Left lung (tissue), 10 donors: ENCODE results near the gene ANXA10. TPM values are rescaled to one million over a fixed set of nuclear protein-coding genes. Genes with fewer than 3 reads are reported as not detected.

Experiments
- ATAC-seq: fragments of 200-7000 bp; cut with Tn5 transposase; one replicate; pipeline ENCODE4 v1.9.1; 2020; ENCODE audit warnings: moderate library complexity
- DNase-seq, 4 donors: peaks; one replicate each; pipeline ENCODE4 v3.0.0-alpha.2; 2013 to 2020
- H3K27ac ChIP-seq, 2 donors: fragments of 200-600 bp; sonication (generic) in 1 of 2; one replicate each; pipeline versions ENCODE4 v1.5.0 to v1.8.0; 2020 to 2021
- H3K27me3 ChIP-seq, 2 donors: fragments of 200-600 bp; sonication (generic) in 1 of 2; one replicate each; pipeline versions ENCODE4 v1.5.0 to v1.8.0; 2020 to 2021
- H3K36me3 ChIP-seq, 2 donors: fragments of 200-600 bp; sonication (generic) in 1 of 2; one replicate each; pipeline versions ENCODE4 v1.5.0 to v1.8.0; 2020 to 2021
- H3K4me1 ChIP-seq, 2 donors: fragments of 200-600 bp; one replicate each; pipeline ENCODE4 v1.8.0; 2021
- H3K4me3 ChIP-seq, 2 donors: fragments of 200-600 bp; sonication (generic) in 1 of 2; one replicate each; pipeline versions ENCODE4 v1.5.0 to v1.8.0; 2020 to 2021; ENCODE audit warnings: mild to moderate bottlenecking in 1 of 2
- H3K9me3 ChIP-seq, 2 donors: fragments of 200-600 bp; sonication (generic) in 1 of 2; one replicate each; pipeline versions ENCODE4 v1.5.0 to v1.8.0; 2020 to 2021
- intact Hi-C, 2 donors: fragments of 100-400 bp; cut with DNase I; formaldehyde crosslinking; loops; one replicate each; pipeline versions ENCODE4 v1.11.2 to v1.14.2; 2022
- polyA plus RNA-seq, 6 donors: library from polyadenylated mRNA; unstranded; fragments of 120-200 nt; gene quantifications; one replicate each; pipeline ENCODE4 v1.2.1, GENCODE V29; 2013; ENCODE audit not compliant: insufficient read length in 6 of 6
- total RNA-seq, 2 donors: library from RNA; stranded (reverse); fragmentation: NEBNext Ultra II Directional; extraction: Animal tissue kit (Norgen Biotek cat#: 25700); gene quantifications; one replicate each; pipeline ENCODE4 v1.2.1, GENCODE V29; 2021
- TF ChIP-seq, protein P1 (sequence below), 2 donors: fragments of 200-600 bp; sonication (generic) in 1 of 2; IDR thresholded peaks; one replicate each; pipeline versions ENCODE4 v1.5.0 to v1.8.0; 2021; ENCODE audit warnings: antibody characterized with exemption in 2 of 2
- donor health status: DM: no; HTN: yes; CAD: no.
- donor health status: DM: no; HTN: no; CAD: no.

ANXA10 gene
- total and polyA plus RNA-seq, 8 donors, result 0.25 to 0.63 (median 0.47) TPM; not detected in 5

DNA sequence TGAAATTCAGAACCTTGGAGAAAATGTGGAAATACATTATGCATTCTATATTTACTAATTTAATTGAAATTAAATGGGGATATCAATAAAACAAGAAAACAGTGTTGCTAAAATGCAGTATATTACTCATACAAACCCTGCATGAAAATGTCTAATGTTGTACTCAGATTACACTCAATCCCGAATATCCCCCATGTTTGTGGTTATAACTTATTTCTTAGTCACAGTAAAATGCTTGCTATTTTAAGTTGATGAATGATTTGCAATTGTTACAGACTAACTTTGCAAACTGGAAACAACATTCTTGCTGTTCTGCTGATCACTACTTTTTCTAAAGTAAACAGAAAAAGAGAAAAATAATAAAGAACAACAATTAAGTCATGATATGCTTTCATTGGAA is 33.1 kb upstream of the ANXA10 start:
- no peak for DNase-seq
- intact Hi-C loops, result no loop called here
- no peak for ATAC-seq
- H3K4me3 ChIP-seq, result no peak overlapping the region
- no peaks in the 10 kb centered on the region for H3K9me3 ChIP-seq
- no peak overlapping the region for H3K27ac ChIP-seq
- H3K36me3 ChIP-seq, result no peaks in the 10 kb centered on the region
- no peaks in the 10 kb centered on the region for H3K4me1 ChIP-seq
- TF ChIP-seq, protein P1, sequence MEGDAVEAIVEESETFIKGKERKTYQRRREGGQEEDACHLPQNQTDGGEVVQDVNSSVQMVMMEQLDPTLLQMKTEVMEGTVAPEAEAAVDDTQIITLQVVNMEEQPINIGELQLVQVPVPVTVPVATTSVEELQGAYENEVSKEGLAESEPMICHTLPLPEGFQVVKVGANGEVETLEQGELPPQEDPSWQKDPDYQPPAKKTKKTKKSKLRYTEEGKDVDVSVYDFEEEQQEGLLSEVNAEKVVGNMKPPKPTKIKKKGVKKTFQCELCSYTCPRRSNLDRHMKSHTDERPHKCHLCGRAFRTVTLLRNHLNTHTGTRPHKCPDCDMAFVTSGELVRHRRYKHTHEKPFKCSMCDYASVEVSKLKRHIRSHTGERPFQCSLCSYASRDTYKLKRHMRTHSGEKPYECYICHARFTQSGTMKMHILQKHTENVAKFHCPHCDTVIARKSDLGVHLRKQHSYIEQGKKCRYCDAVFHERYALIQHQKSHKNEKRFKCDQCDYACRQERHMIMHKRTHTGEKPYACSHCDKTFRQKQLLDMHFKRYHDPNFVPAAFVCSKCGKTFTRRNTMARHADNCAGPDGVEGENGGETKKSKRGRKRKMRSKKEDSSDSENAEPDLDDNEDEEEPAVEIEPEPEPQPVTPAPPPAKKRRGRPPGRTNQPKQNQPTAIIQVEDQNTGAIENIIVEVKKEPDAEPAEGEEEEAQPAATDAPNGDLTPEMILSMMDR (IDR thresholded peaks at IDR 0.05), result no peak
- H3K27me3 ChIP-seq, result no peaks in the 10 kb centered on the region

DNA sequence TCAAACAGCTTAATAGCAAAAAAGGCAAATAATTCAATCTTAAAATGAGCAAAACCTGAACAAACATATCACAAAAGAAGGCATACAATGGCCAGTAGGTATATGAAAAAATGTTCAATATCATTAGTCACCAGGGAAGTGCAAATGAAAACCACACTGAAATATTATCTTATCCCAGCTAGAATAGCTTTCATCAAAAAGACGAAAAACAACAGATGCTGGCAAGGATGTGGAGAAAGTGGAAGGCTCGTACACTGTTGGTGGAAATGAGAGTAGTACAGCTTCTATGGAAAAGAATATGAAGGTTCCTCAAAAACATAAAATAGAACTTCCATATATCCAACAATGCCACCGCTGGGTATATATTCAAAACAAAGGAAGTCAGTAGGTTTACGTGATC is 29.3 kb upstream of the ANXA10 start:
- Histone ChIP-seq H3K36me3 (no peaks in the 10 kb centered on the region), H3K4me1 (no peaks in the 10 kb centered on the region), H3K27me3 (no peaks in the 10 kb centered on the region), H3K9me3 (no peaks in the 10 kb centered on the region), H3K4me3 (no peak overlapping the region), H3K27ac (no peak overlapping the region)
- TF ChIP-seq, protein P1 (IDR thresholded peaks at IDR 0.05), result no peak
- DNase-seq (no peak), ATAC-seq (no peak)
- intact Hi-C loops, result no loop called here

DNA sequence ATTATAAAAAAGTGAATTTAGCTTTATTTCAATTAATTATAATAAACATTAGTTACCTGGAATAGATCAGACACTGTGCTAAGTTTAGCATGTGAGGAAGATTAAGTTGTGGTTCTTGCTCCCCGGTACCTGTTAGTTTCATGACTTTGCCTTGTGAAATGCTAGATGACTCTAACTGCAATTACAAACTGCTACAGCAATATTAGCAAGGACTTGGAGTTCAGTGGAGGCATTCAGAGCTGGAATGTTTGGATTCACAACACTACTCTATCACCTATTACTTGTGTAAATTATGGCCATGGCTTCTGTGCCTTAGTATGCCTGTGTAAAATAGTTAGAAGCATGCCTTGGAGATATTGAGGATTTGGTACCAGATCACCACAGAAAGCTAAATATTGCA is 21.4 kb upstream of the ANXA10 start:
- intact Hi-C loops, result no loop called here
- no peak for DNase-seq
- no peaks in the 10 kb centered on the region for H3K9me3 ChIP-seq

DNA sequence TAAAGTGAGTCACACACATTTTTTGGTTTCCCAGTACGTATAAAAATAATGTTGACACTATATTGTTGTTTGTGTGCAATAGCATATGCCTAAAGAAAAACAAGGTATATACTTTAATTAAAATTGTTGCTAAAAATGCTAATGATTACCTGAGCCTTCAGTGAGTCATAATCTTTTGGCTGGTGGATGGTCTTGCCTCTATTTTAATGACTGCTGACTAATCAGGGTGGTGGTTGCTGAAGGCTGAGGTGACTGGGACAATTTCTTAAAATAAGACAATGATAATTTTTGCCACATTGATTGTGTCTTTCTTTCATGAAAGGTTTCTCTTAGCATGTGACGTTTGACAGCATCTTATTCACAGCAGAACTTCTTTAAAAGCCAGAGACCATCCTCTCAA is 21.0 kb upstream of the ANXA10 start:
- no peak for DNase-seq
- H3K27me3 ChIP-seq, result no peaks in the 10 kb centered on the region
- H3K9me3 ChIP-seq, result no peaks in the 10 kb centered on the region
- H3K4me3 ChIP-seq, result no peak overlapping the region
- no peak overlapping the region for H3K27ac ChIP-seq
- no peaks in the 10 kb centered on the region for H3K36me3 ChIP-seq
- no peaks in the 10 kb centered on the region for H3K4me1 ChIP-seq
- no peak for ATAC-seq
- intact Hi-C loops, result no loop called here
- TF ChIP-seq, protein P1 (IDR thresholded peaks at IDR 0.05), result no peak

More for the DNA sequence above, 21.4 kb upstream of the ANXA10 start:
- Histone ChIP-seq H3K36me3 (no peaks in the 10 kb centered on the region), H3K27ac (no peak overlapping the region), H3K4me1 (no peaks in the 10 kb centered on the region), H3K4me3 (no peak overlapping the region), H3K27me3 (no peaks in the 10 kb centered on the region)
- TF ChIP-seq, protein P1 (IDR thresholded peaks at IDR 0.05), result no peak
- no peak for ATAC-seq

DNA sequence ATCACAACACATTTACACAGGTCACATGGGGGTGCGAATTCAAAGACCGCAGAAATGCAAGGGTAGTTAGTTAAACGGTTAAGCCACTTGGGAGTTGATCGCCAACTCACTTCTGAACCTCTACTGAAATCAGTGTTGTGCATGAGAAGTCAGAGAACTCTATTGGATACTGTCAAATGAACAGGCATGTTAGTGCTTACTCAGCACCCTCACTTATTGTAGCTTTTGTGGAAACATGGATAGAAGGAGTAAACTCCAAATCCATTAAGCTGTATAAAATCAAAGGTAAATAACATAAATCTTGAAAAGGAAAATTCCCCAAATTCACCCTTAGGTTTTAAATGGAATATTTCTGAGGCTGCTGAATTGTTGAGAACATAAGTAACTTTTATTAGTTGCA is 17.5 kb upstream of the ANXA10 start:
- no peaks in the 10 kb centered on the region for H3K27me3 ChIP-seq
- intact Hi-C loops, result no loop called here
- no peaks in the 10 kb centered on the region for H3K4me1 ChIP-seq
- H3K4me3 ChIP-seq, result no peak overlapping the region
- H3K36me3 ChIP-seq, result no peaks in the 10 kb centered on the region
- DNase-seq (no peak), ATAC-seq (no peak)
- TF ChIP-seq, protein P1 (IDR thresholded peaks at IDR 0.05), result no peak
- no peak overlapping the region for H3K27ac ChIP-seq
- no peaks in the 10 kb centered on the region for H3K9me3 ChIP-seq
